Measurements from ENCODE around the gene ALDH18A1.
"Not testable (repeated sequence)": the region's sequence is repeated elsewhere in the genome, so short reads cannot be mapped to it uniquely, and the experiment has no call there.

The ALDH18A1 gene

GRCh38 chr10:95656291-95657164, at the start of gene ALDH18A1:
TSS of gene ALDH18A1 (minus strand) at chr10:95656711. CDS start at chr10:95653377, 3,334 bp downstream.
- DNase-seq: peak; percentile 99

- no peak for DNase-seq
Measured at GRCh38 chr10:95698415-95698814, 41.9 kb upstream of the ALDH18A1 start.

- DNase-seq: no peak
Measured at GRCh38 chr10:95697429-95697828, 40.9 kb upstream of the ALDH18A1 start.

GRCh38 chr10:95694665-95695064, 38.2 kb upstream of the ALDH18A1 start:
- no peak for DNase-seq

- peak; percentile 95 for DNase-seq
Measured at GRCh38 chr10:95693668-95694534, 37.4 kb upstream of the ALDH18A1 start, which contains the start of gene TCTN3. TSS of gene TCTN3 (minus strand) at chr10:95693927. CDS start at chr10:95693899, 28 bp downstream.

- DNase-seq: no peak
Measured at GRCh38 chr10:95693071-95693667, 36.7 kb upstream of the ALDH18A1 start.

- DNase-seq: no peak
Measured at GRCh38 chr10:95691281-95691680, 34.8 kb upstream of the ALDH18A1 start.

GRCh38 chr10:95688648-95689047, 32.1 kb upstream of the ALDH18A1 start:
- no peak for DNase-seq

GRCh38 chr10:95683966-95684365, 27.5 kb upstream of the ALDH18A1 start:
- no peak for DNase-seq

GRCh38 chr10:95675403-95676116, 19.0 kb upstream of the ALDH18A1 start:
- DNase-seq: no peak

GRCh38 chr10:95674643-95675042, 18.1 kb upstream of the ALDH18A1 start:
- DNase-seq: no peak

GRCh38 chr10:95672641-95673040, 16.1 kb upstream of the ALDH18A1 start:
- not testable (repeated sequence) for DNase-seq

- no peak for DNase-seq
Measured at GRCh38 chr10:95664543-95664942, 8.0 kb upstream of the ALDH18A1 start.

- DNase-seq: no peak
Measured at GRCh38 chr10:95663496-95663895, 7.0 kb upstream of the ALDH18A1 start.

GRCh38 chr10:95661818-95662217, 5.3 kb upstream of the ALDH18A1 start:
- DNase-seq: no peak

- no peak for DNase-seq
Measured at GRCh38 chr10:95660283-95660682, 3.8 kb upstream of the ALDH18A1 start.

GRCh38 chr10:95657250-95657649, 739 bp upstream of the ALDH18A1 start:
- no peak for DNase-seq

GRCh38 chr10:95655571-95656290, 780 bp downstream of the ALDH18A1 start:
- peak; percentile 45 for DNase-seq

- DNase-seq: no peak
Measured at GRCh38 chr10:95653895-95654294, 2.6 kb downstream of the ALDH18A1 start.

GRCh38 chr10:95651346-95652060, 5.0 kb downstream of the ALDH18A1 start:
- DNase-seq: no peak

- DNase-seq: no peak
Measured at GRCh38 chr10:95650232-95650631, 6.3 kb downstream of the ALDH18A1 start.
